GM21515 (cell line): ENCODE results near the gene TNC.

ENCODE experiments used
- ATAC-seq: cut with Tn5 transposase; IDR thresholded peaks from one replicate; pipeline ENCODE4 v1.9.1; 2021; ENCODE audit not compliant: unreplicated experiment

The TNC gene

GRCh38 chr9:114981063-114981462 is 136.9 kb downstream of the TNC start:
- ATAC-seq: no peak

- ATAC-seq: no peak
Observed at GRCh38 chr9:114973216-114973615, 144.7 kb downstream of the TNC start.

GRCh38 chr9:114972510-114973136 is 145.3 kb downstream of the TNC start:
- ATAC-seq: no peak
